Transverse colon (tissue), 4 donors: Measurements from ENCODE around the gene REX1BD. TPM values are rescaled to one million over a fixed set of nuclear protein-coding genes. Genes with fewer than 3 reads are reported as not detected.

Experiments used
- DNase-seq: peaks from one replicate; pipeline ENCODE4 v3.0.0-alpha.2; 2019
- H3K27ac ChIP-seq, 4 donors: fragments of 200-600 bp; sonication (generic); 2 replicates each; pipeline ENCODE4 v1.5.1; 2016 to 2018; ENCODE audit warnings: inconsistent platforms in 4 of 4
- H3K27me3 ChIP-seq: fragments of 200-600 bp; sonication (generic); 2 replicates; pipeline ENCODE4 v1.5.1; 2017; ENCODE audit warnings: inconsistent platforms
- H3K36me3 ChIP-seq, 4 donors: fragments of 200-600 bp; sonication (generic); 2 replicates each; pipeline ENCODE4 v1.5.1; 2017 to 2019; ENCODE audit warnings: inconsistent platforms in 4 of 4
- H3K4me1 ChIP-seq, 4 donors: fragments of 200-600 bp; sonication (generic); 2 replicates each; pipeline ENCODE4 v1.5.1; 2017 to 2020; ENCODE audit warnings: inconsistent platforms in 4 of 4
- H3K4me3 ChIP-seq, 4 donors: fragments of 200-600 bp; sonication (generic); 1 replicate in 1 of 4; 2 replicates in 3 of 4; pipeline versions ENCODE4 v1.5.1 to v1.6.1; 2017 to 2019; ENCODE audit warnings: inconsistent platforms in 4 of 4
- H3K9me3 ChIP-seq, 2 donors: fragments of 200-600 bp; sonication (generic); 2 replicates each; pipeline ENCODE4 v1.5.1; 2017 to 2019; ENCODE audit warnings: inconsistent platforms in 2 of 2
- EP300 ChIP-seq: sonication (generic); formaldehyde crosslinking; IDR thresholded peaks from one replicate; pipeline ENCODE4 v1.6.1; 2017; ENCODE audit warnings: antibody characterized with exemption, low read depth
- POLR2A ChIP-seq: fragments of 450-650 bp; IDR thresholded peaks from one replicate; pipeline ENCODE4 v1.6.1; 2016; ENCODE audit warnings: antibody characterized with exemption, mild to moderate bottlenecking, moderate library complexity
- POLR2AphosphoS5 ChIP-seq, 3 donors: sonication (generic); formaldehyde crosslinking; IDR thresholded peaks; one replicate each; pipeline ENCODE4 v1.6.1; 2016; ENCODE audit warnings: antibody characterized with exemption in 3 of 3
- WGBS, 2 donors: methylation state at CpG; one replicate each; pipeline ENCODE4 v1.1.5; 2018; ENCODE audit warnings: low coverage in 1 of 2; 5-methylcytosine and 5-hydroxymethylcytosine counted together
- in situ Hi-C, 4 donors: fragments of 200-750 bp; cut with MboI; loops; one replicate each; pipeline versions ENCODE4 v1.15.0 to v1.15.1; 2017; ENCODE audit warnings: low sequenced_read_pairs in 3 of 4, low pct_ligation_motif_present in 1 of 4, low pct_unique_long_range_greater_than_20kb in 1 of 4
- intact Hi-C: fragments of 100-400 bp; cut with DNase I; formaldehyde crosslinking; loops from one replicate; pipeline ENCODE4 v1.15.1; 2023; ENCODE audit warnings: low total_unique reads
- total RNA-seq, 4 donors: library from RNA; depleted of rRNA; stranded (reverse); fragments of >200 nt; gene quantifications; one replicate each; pipeline ENCODE4 v1.1.0, GENCODE V29; 2016
- TF ChIP-seq, protein P1 (sequence below), 5 experiments: fragments of 200-600 bp in 3 of 5; fragments of 450-650 bp in 2 of 5; sonication (generic) in 3 of 5; IDR thresholded peaks; 1 replicate in 2 of 5; 2 replicates in 3 of 5; pipeline ENCODE4 v1.5.1; 2016 to 2017; ENCODE audit warnings: antibody characterized with exemption in 5 of 5, inconsistent platforms in 3 of 5, mild to moderate bottlenecking in 2 of 5, moderate library complexity in 1 of 5

The REX1BD gene
- total RNA-seq, 4 donors from 2014 or later: 75.1 to 171 (median 121) TPM

DNA sequence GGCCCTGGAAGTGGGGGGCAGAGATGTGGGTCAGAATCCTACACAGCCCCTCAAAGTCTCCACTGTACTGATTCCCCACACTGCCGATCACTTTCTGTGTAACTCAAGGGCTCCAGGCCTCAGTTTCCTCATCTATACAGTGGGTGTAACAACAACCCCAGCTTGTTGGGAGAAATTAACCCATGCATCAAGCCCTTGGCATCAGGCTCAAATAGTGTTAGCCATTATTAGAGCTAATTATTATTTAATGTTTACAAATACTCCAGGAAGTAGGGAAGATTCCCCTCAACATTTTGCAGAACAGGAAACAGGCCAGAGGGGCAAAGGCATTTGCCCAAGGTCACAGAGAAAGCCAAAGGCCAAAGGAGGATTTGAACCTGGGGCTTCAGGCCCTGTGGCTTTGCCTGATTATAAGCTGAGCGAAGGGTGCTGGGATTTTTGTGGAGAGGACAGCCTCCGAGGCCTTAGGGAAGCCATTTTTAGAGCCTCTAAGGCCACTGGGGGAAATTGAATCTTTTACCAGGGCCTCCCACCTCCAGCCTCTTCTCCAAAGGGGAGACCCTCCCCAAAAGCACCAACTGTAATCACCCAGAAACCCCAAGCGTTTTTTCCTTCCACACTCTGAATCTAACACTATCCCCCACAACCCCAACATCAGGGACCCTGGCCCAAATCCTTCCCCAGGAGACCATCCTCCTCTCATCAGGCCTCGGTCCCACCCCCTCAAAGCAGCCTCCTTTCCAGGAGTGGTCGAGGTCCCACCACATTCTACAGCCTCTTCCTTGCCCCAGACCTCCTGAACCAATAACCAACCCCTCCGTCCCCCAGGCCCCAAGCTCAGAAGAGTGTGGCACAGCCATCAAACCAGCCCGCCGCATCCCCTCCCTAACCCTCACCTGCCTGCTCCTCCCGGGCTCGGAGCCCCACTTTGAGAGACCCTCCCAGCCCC, 46.3 kb upstream of the REX1BD start:
- intact Hi-C loops (no loop called here), in situ Hi-C loops (no loop called here)
- peak overlapping the region; percentile 88 to 95 (median 91) for H3K27ac ChIP-seq

DNA sequence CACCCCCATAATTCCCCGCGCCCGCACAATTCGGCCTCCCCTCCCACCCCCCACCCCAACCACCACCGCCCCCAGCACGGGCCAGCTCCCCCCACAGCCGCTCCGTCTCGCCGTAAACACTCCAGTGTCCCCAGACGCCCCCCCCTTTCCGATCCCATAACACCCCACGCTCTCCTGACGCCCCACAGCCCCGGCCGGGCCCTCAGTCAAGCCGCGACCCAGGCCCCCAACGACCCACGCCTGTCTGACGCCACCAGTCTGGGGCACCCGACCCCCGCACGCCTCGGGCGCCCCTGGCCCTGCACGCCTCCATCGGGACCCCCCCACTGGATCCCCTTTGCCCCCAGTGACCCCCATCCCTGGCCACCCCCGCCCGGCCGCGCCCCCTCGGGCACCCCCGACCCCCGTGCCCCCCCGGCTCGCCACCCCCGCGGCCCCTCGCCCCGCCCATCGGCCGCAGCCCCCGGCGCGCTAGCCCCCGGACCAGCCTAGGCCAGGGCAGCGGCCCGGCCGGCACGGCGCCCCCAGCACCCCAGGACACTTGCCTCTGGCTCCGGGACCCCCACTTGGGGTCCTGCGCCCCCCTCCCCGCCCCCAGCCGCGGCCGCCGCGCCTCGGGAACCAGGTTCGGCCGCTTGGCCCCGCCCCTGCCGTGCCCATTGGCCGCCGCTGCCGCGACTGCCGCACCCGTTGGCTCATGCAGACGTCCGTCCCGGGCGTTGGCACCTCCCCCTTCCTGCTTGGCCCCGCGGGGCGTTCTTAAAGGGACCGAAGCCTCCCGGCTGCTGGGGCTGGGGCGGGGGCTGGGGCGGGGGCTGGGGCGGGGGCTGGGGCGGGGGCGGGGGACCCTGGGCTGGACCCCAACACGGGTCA, 45.4 kb upstream of the REX1BD start, which contains the start of gene FKBP8:
Gene FKBP8 (minus strand): TSS at position 633 of the 873 bp plus-strand sequence. CDS start 1,603 bp downstream, outside the sequence.
- in situ Hi-C loops (no loop called here), intact Hi-C loops (no loop called here)
- Histone ChIP-seq H3K4me3 (peak within 1 kb of the TSS; percentile 75 to 94 (median 82)), H3K9me3 (no peaks in the 10 kb centered on the region), H3K27ac (peak within 1 kb of the TSS; percentile 88 to 95 (median 91)), H3K27me3 (no peaks in the 10 kb centered on the region), H3K36me3 (peaks cover 0 to 6% (median 0%) of the 10 kb centered on the region in 4 donors), H3K4me1 (peaks cover 14 to 20% (median 17%) of the 10 kb centered on the region in 4 donors)
- DNase-seq: peak; percentile 97
- 1% methylated on average over 19 of the region's 86 CpGs; no CpG with 5 or more reads in 1 of the 2 donors for WGBS, 2 donors
- TF ChIP-seq EP300 (no peak), POLR2AphosphoS5 (IDR thresholded peaks at IDR 0.05) (peak in 1 of 3 donors; percentile 17), POLR2A (no peak)
- TF ChIP-seq, protein P1, sequence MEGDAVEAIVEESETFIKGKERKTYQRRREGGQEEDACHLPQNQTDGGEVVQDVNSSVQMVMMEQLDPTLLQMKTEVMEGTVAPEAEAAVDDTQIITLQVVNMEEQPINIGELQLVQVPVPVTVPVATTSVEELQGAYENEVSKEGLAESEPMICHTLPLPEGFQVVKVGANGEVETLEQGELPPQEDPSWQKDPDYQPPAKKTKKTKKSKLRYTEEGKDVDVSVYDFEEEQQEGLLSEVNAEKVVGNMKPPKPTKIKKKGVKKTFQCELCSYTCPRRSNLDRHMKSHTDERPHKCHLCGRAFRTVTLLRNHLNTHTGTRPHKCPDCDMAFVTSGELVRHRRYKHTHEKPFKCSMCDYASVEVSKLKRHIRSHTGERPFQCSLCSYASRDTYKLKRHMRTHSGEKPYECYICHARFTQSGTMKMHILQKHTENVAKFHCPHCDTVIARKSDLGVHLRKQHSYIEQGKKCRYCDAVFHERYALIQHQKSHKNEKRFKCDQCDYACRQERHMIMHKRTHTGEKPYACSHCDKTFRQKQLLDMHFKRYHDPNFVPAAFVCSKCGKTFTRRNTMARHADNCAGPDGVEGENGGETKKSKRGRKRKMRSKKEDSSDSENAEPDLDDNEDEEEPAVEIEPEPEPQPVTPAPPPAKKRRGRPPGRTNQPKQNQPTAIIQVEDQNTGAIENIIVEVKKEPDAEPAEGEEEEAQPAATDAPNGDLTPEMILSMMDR (IDR thresholded peaks at IDR 0.05): no peak

More for the DNA sequence above, 46.3 kb upstream of the REX1BD start:
- peaks cover 14 to 20% (median 17%) of the 10 kb centered on the region in 4 donors for H3K4me1 ChIP-seq
- peak overlapping the region; percentile 75 to 94 (median 82) for H3K4me3 ChIP-seq
- H3K36me3 ChIP-seq: peaks cover 0 to 6% (median 0%) of the 10 kb centered on the region in 4 donors
- WGBS, 2 donors: 11 to 18% methylated on average over 9 to 11 of the region's 11 CpGs
- DNase-seq: no peak
- H3K9me3 ChIP-seq: no peaks in the 10 kb centered on the region
- TF ChIP-seq, protein P1 (IDR thresholded peaks at IDR 0.05): no peak
- no peaks in the 10 kb centered on the region for H3K27me3 ChIP-seq

DNA sequence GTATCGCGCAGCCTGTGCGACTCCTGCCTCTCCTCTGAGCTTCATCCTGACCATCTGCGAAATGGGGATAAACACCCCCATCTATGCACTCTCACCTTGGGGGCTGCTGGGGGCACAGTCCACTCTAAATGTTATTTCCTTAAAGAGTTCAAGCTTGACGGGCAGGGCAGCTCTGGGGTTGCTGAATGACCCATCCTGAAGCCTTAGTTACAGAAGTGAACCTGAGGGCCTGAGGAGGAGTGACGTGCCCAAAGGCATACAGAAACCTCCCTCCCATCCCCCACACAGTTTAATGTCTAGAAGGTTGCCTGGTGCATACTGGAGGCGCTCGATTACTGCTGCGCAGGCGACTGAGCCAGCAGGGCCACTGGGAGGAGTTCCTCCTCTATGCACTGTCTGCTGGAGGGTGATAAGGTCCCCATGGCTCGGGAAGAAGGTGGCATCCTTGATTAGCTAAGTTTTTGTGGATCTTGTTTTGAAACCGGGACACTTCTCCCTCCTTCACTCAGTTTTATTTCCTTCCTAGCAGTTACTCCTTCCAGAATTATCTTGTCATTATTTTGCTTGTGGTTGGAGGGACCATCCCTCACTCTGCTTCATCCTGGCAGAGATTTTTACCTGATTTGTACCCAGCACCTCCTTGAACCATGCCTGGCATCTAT, 44.7 kb upstream of the REX1BD start:
- Histone ChIP-seq H3K36me3 (peaks cover 0 to 6% (median 0%) of the 10 kb centered on the region in 4 donors), H3K4me1 (peaks cover 14 to 20% (median 17%) of the 10 kb centered on the region in 4 donors), H3K9me3 (no peaks in the 10 kb centered on the region), H3K27ac (peak overlapping the region; percentile 88 to 95 (median 91)), H3K4me3 (peak overlapping the region; percentile 24 to 87 (median 76)), H3K27me3 (no peaks in the 10 kb centered on the region)
- in situ Hi-C loops (no loop called here), intact Hi-C loops (no loop called here)
- WGBS, 2 donors: 3 to 33% methylated on average over 1 to 12 of the region's 12 CpGs
- peak; percentile 67 for TF ChIP-seq POLR2A
- peak in 2 of 3 donors; percentile 67 to 68 for TF ChIP-seq POLR2AphosphoS5 (IDR thresholded peaks at IDR 0.05)
- TF ChIP-seq, protein P1 (IDR thresholded peaks at IDR 0.05): no peak
- TF ChIP-seq EP300: no peak
- DNase-seq: peak; percentile 82
